Activated naive CD8-positive, alpha-beta T cell treated with anti-CD3 and anti-CD28 coated beads, Interleukin-2, amount 50 U/mL, for 16 hours (primary cell): ENCODE results near the gene ITGA1.
"Not testable (repeated sequence)": the region's sequence is repeated elsewhere in the genome, so short reads cannot be mapped to it uniquely, and the experiment has no call there.

Experiments used
- DNase-seq: peaks from one replicate; pipeline ENCODE4 v3.0.0-alpha.2; 2020; ENCODE audit warnings: low read depth, low spot score

Gene ITGA1

GRCh38 chr5:52787600-52788504, at the start of gene ITGA1, which contains the start of gene PELO:
Gene ITGA1 (plus strand): TSS chr5:52787916. CDS start chr5:52788354, 438 bp downstream.
Gene PELO (plus strand): TSS chr5:52787916. CDS start chr5:52800395, 12,479 bp downstream.
- DNase-seq = no peak

- no peak for DNase-seq
Observed at GRCh38 chr5:52738095-52738506, 49.6 kb upstream of the ITGA1 start.

- no peak for DNase-seq
Observed at GRCh38 chr5:52740007-52740406, 47.7 kb upstream of the ITGA1 start.

DNA sequence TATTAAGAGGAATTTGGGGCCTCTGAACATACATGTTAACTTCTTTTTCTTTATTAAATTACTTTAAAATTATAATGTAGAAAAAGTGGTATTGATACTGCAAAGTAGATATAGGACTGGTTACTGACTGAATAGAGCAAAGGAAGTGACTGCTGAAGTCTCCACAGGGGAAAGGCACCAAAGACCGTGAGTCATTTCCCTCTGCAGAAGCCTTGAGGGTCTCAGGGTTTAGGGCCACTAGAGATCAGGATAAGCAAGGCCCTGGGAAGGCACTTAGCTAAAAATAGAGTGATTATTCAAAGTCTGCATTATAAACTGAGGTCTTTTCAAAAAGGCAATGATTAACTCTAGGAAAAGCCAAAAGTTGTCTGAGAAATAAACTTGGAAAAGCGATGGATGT, 44.7 kb upstream of the ITGA1 start:
- no peak for DNase-seq

GRCh38 chr5:52743529-52743928, 44.2 kb upstream of the ITGA1 start:
- DNase-seq = no peak

DNA sequence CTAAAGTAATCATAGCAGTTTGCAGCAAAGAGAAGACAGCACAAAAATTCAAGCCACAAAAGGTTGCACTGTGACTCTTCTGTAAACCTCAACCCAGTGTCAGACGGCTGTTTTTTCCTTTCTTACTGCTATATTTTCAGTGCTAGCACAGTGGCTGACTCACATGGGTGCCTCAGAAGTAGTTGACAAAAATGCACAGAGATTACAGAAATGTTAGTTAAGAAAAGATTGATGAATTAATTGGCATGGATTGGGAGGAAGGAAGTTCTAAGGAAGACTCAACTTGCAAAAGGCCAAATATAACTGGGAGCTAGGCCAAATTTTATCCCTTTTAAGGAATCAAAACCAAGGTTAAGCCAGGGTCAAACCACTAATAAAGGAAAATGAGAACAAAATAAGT, 43.7 kb upstream of the ITGA1 start:
- DNase-seq = peak; percentile 6

DNA sequence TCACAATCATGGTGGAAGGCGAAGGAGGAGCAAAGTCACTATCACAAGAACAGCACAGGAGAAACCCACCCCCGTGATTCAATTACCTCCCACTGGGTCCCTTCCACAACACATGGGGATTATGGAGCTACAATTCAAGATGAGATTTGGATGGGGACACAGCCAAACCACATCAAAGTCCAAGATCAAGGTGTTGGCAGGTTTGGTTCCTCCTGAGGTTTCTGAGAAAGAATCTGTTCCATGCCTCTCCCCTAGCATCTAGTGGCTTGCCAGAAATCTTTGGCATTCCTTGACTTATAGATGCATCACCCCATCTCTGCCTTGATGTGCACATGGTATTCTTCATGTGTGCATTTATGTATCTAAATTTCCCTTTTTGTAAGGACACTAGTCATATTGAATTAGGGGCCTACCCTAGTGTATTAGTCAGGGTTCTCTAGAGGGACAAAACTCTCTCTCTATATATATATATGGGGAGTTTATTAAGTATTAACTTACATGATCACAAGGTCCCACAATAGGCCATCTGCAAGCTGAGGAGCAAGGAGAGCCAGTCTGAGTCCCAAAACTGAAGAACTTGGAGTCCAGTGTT, 42.8 kb upstream of the ITGA1 start:
- not testable (repeated sequence) for DNase-seq

- DNase-seq = no peak
Observed at GRCh38 chr5:52746539-52746938, 41.2 kb upstream of the ITGA1 start.

- DNase-seq = no peak
Observed at GRCh38 chr5:52748590-52748989, 39.1 kb upstream of the ITGA1 start.

DNA sequence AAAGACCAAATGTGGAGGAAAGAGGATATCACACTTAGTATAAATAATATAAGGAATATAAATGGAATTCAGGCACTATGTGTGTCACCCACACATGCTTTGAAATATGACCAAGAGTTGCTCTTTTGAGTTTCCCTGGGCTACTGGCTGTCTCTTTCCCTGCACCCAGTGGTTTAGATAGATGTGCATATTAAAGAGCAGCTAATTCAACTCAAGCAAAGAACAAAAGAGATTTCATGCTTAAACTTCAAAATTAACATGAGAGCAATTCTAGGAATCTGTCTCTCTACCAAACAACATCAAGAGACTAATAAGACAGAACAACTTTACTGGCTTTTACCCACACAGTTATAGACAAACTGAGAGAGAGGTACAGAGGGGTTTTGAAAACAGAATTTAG, 38.0 kb upstream of the ITGA1 start:
- no peak for DNase-seq

DNA sequence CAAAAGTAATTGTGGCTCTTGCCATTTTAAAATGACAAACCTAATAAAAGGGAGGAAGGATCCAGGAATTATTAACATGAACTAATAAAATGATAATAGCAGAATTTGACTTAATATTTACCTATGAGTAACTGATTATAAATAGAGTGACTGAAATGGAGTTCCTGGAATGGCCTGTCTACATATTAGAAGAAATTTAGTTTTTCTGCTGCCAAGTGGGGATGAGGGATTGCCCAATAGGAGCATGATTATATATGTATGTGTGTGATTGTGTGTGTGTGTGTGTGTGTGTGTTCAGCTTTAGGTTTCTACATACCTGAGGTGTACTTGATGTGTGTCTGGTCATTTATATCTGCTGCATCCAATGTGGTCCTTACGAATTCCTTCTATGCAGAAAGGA, 36.6 kb upstream of the ITGA1 start:
- DNase-seq = no peak

GRCh38 chr5:52754051-52754450, 33.7 kb upstream of the ITGA1 start:
- no peak for DNase-seq

- DNase-seq = no peak
Observed at GRCh38 chr5:52757527-52757926, 30.2 kb upstream of the ITGA1 start.

DNA sequence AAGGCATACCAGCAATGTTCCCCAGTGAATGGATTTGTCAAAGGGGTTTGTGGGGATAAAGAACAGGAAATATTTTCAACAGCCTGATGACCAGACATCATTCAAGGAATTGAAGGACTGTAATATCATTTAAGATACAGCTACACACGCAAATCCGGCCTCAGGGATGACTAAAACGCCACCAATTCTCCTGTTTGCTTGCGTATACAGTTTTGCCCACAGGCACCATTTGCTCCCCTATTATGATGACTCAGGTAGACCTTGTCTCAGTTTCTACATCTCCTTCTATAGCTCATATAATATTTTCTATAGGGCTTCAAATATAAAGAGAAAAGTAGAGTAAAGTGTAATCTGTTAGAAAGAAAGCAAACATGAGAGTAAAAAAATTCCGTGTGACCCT, 29.7 kb upstream of the ITGA1 start:
- no peak for DNase-seq

- DNase-seq = no peak
Observed at GRCh38 chr5:52759331-52759730, 28.4 kb upstream of the ITGA1 start.

- no peak for DNase-seq
Observed at GRCh38 chr5:52760695-52761366, 26.9 kb upstream of the ITGA1 start.

DNA sequence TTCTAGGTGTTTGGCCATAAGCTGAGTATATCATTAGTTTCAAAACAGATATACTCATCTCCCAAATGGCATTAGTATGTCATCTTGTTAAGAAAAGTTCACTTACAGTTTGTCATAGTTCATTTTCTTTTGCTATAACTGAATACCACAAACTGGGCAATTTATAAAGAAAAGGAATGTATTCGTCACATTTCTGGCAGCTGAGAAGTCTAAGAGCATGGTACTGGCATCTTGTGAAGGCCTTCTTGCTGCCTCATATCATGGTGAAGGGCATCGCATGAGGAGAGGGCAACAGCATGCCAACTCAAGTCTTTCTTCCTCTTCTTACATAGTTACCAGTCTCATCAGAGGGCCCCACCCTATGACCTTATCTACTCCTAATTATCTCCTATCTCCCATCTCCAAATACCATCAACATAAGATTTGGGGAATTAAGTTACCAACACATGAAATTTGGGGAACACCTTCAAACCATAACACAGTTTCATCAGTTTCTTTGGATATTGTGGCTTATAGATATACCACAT, 20.4 kb upstream of the ITGA1 start:
- DNase-seq = no peak

GRCh38 chr5:52767766-52768480, 19.8 kb upstream of the ITGA1 start:
- DNase-seq = no peak

- no peak for DNase-seq
Observed at GRCh38 chr5:52769061-52769460, 18.7 kb upstream of the ITGA1 start.

GRCh38 chr5:52770287-52770939, 17.3 kb upstream of the ITGA1 start:
- no peak for DNase-seq
